GM12878 (cell line): Measurements from ENCODE around the gene EIF4EBP2. TPM values are rescaled to one million over a fixed set of nuclear protein-coding genes. Genes with fewer than 3 reads are reported as not detected.

Experiments used
- ATAC-seq: fragments of 200-7000 bp; cut with Tn5 transposase; 3 replicates; pipeline ENCODE4 v1.9.1; 2020; ENCODE audit warnings: mild to moderate bottlenecking, moderate library complexity
- BruUV-seq: library from RNA; stranded (reverse); fragments of 400-500 nt; replicated peaks from 2 replicates; lab custom pipeline; 2021; lab: Mats Ljungman, UMichigan
- CTCF ChIA-PET: fragments of 300-600 bp; sonication (Branson Sonifier 250); formaldehyde crosslinking; extraction: SDS; loops from one replicate; lab custom pipeline; 2021; ENCODE audit warnings: inconsistent platforms; lab: Yijun Ruan, JAX
- POLR2A ChIA-PET: fragments of 350-600 bp; formaldehyde crosslinking; extraction: SDS; loops from one replicate; lab custom pipeline; 2021; ENCODE audit warnings: inconsistent platforms; lab: Charles Lee
- RAD21 ChIA-PET: fragments of 300-600 bp; sonication (Branson Sonifier 250); formaldehyde crosslinking; loops from one replicate; lab custom pipeline; 2023; ENCODE audit warnings: antibody characterized with exemption; ENCODE audit not compliant: unreplicated experiment; lab: Charles Lee
- SMC1A ChIA-PET: fragments of 300-600 bp; sonication (Branson Sonifier 250); formaldehyde crosslinking; loops from one replicate; lab custom pipeline; 2023; ENCODE audit not compliant: unreplicated experiment, uncharacterized antibody; lab: Charles Lee
- DNase-seq: peaks from one replicate; pipeline ENCODE4 v3.0.0-alpha.2; 2011; ENCODE audit warnings: low read depth, low spot score
- FAIRE-seq: peaks from 3 replicates; lab custom pipeline; 2011; peaks lifted over from hg19 to GRCh38; lab: Jason Lieb, UNC
- H2AFZ ChIP-seq: 2 replicates; pipeline ENCODE4 v1.6.0; 2011; ENCODE audit warnings: low read depth, low read length, control low read depth; ENCODE audit not compliant: control insufficient read depth
- H3K27ac ChIP-seq: 2 replicates; pipeline ENCODE4 v1.5.1; 2011; ENCODE audit warnings: control low read depth; ENCODE audit not compliant: control insufficient read depth, insufficient read depth
- H3K27me3 ChIP-seq, 2 experiments: replicated peaks in 1 of 2; 2 replicates each; pipeline versions ENCODE4 v1.6.0 to v1.6.1; 2011; ENCODE audit warnings: low read length in 1 of 2; ENCODE audit not compliant: control insufficient read depth in 2 of 2, insufficient read depth in 2 of 2
- H3K36me3 ChIP-seq, 2 experiments: 2 replicates each; pipeline ENCODE4 v1.5.1; 2011; ENCODE audit warnings: low read length in 1 of 2; ENCODE audit not compliant: control insufficient read depth in 2 of 2, insufficient read depth in 2 of 2
- H3K4me1 ChIP-seq: 2 replicates; pipeline ENCODE4 v1.6.1; 2011; ENCODE audit warnings: mild to moderate bottlenecking, low read length, moderate library complexity, mixed read lengths; ENCODE audit not compliant: control insufficient read depth, insufficient read depth
- H3K4me2 ChIP-seq: 2 replicates; pipeline ENCODE4 v1.6.0; 2011; ENCODE audit warnings: control low read depth; ENCODE audit not compliant: control insufficient read depth, insufficient read depth
- H3K4me3 ChIP-seq: fragments of 200-600 bp; sonication (generic); 2 replicates; pipeline ENCODE4 v1.5.1; 2016
- H3K79me2 ChIP-seq: 2 replicates; pipeline ENCODE4 v1.6.0; 2011; ENCODE audit warnings: low read length; ENCODE audit not compliant: control insufficient read depth, insufficient read depth
- H3K9ac ChIP-seq: 2 replicates; pipeline ENCODE4 v1.8.0; 2011; ENCODE audit warnings: low read length, control low read depth, mixed read lengths; ENCODE audit not compliant: control insufficient read depth, insufficient read depth
- H3K9me3 ChIP-seq: replicated peaks from 3 replicates; pipeline ENCODE4 v1.5.1; 2011; ENCODE audit warnings: mild to moderate bottlenecking, low read length; ENCODE audit not compliant: control insufficient read depth, insufficient read depth
- H4K20me1 ChIP-seq: 2 replicates; pipeline ENCODE4 v1.6.0; 2011; ENCODE audit not compliant: control insufficient read depth, insufficient read depth
- BHLHE40 ChIP-seq, 2 experiments: fragments of 450-650 bp in 1 of 2; IDR thresholded peaks; 2 replicates each; pipeline ENCODE4 v1.6.1; 2011 to 2017; ENCODE audit warnings: low read depth in 2 of 2, borderline replicate concordance in 1 of 2, improper control_type of control experiment in 1 of 2, low read length in 1 of 2, mild to moderate bottlenecking in 1 of 2
- CEBPB ChIP-seq, 2 experiments: fragments of 150-350 bp in 1 of 2; IDR thresholded peaks; 2 replicates each; pipeline ENCODE4 v1.6.1; 2012 to 2014; ENCODE audit warnings: low read depth in 2 of 2, low read length in 2 of 2, borderline replicate concordance in 1 of 2, inconsistent platforms in 1 of 2
- NBN ChIP-seq: fragments of 450-650 bp; IDR thresholded peaks from 2 replicates; pipeline ENCODE4 v1.6.1; 2016
- NFYB ChIP-seq: IDR thresholded peaks from 2 replicates; pipeline ENCODE4 v1.6.1; 2011; ENCODE audit warnings: low read depth, mild to moderate bottlenecking, low read length, improper control_type of control experiment, moderate library complexity; ENCODE audit not compliant: insufficient read depth
- NR2C2 ChIP-seq: IDR thresholded peaks from 2 replicates; pipeline ENCODE4 v1.6.1; 2011; ENCODE audit warnings: borderline replicate concordance, low read depth; ENCODE audit not compliant: control insufficient read depth, insufficient read length
- POLR2A ChIP-seq: IDR thresholded peaks from 2 replicates; pipeline ENCODE4 v1.6.1; 2011; ENCODE audit warnings: low read depth, mild to moderate bottlenecking, low read length
- RUNX3 ChIP-seq: IDR thresholded peaks from 2 replicates; pipeline ENCODE4 v1.6.1; 2012; ENCODE audit warnings: low read length, inconsistent platforms
- SMC3 ChIP-seq: IDR thresholded peaks from 2 replicates; pipeline ENCODE4 v1.6.1; 2011; ENCODE audit warnings: low read length, improper control_type of control experiment, borderline replicate concordance
- TBL1XR1 ChIP-seq: IDR thresholded peaks from 2 replicates; pipeline ENCODE4 v1.6.1; 2012; ENCODE audit warnings: low read depth, low read length, improper control_type of control experiment
- WGBS: methylation state at CpG from one replicate; pipeline ENCODE4 v1.1.6; 2016; ENCODE audit warnings: low lambda C conversion rate; ENCODE audit not compliant: insufficient replicate concordance, insufficient coverage; ENCODE audit errors: missing lambda C conversion rate; 5-methylcytosine and 5-hydroxymethylcytosine counted together
- in situ Hi-C: fragments of 300-500 bp; cut with MboI; formaldehyde crosslinking; loops from 9 replicates; pipeline ENCODE4 v1.14.3; 2018; ENCODE audit warnings: mixed read lengths
- intact Hi-C: fragments of 100-400 bp; cut with micrococcal nuclease; formaldehyde crosslinking; loops from one replicate; pipeline ENCODE4 v1.14.2; 2022; ENCODE audit not compliant: unreplicated experiment
- polyA plus RNA-seq, 11 experiments: library from polyadenylated mRNA; depleted of rRNA in 4 of 11; unstranded in 6 of 11; stranded (reverse) in 5 of 11; fragments of >200 nt; fragmentation: Nextera tagmentation in 4 of 11; fragmentation: Illumina TruSeq in 1 of 11; extraction: Ambion mirVana in 4 of 11; extraction: Trizol in 1 of 11; gene quantifications; 1 replicate in 1 of 11; 2 replicates in 10 of 11; pipeline versions ENCODE4 v1.2.1 to v1.2.3, GENCODE V29; 2011 to 2016; ENCODE audit warnings: inconsistent platforms in 2 of 11, missing spikeins in 2 of 11, low read depth in 1 of 11
- total RNA-seq, 4 experiments: library from RNA; depleted of rRNA in 3 of 4; stranded (reverse); fragments of >200 nt in 3 of 4; fragmentation: Illumina TruSeq in 1 of 4; extraction: Trizol in 1 of 4; gene quantifications; 2 replicates each; pipeline versions ENCODE4 v1.2.1 to v1.2.3, GENCODE V29; 2013 to 2021
- TF ChIP-seq, protein P1 (sequence below): fragments of 450-650 bp; IDR thresholded peaks from 2 replicates; pipeline ENCODE4 v1.6.1; 2018; ENCODE audit warnings: borderline replicate concordance, mild to moderate bottlenecking; ENCODE audit not compliant: partially characterized antibody
- TF ChIP-seq, protein P2 (sequence below): fragments of 450-650 bp; formaldehyde crosslinking; IDR thresholded peaks from 2 replicates; pipeline ENCODE4 v1.4.0; 2022; ENCODE audit warnings: mild to moderate bottlenecking, moderate library complexity

The EIF4EBP2 gene
- total and polyA plus RNA-seq, 10 of the 15 experiments (the other 5 are each of a cell fraction or from before 2014, with no cell fraction given), result 14.4 to 51.3 (median 28.9) TPM

DNA sequence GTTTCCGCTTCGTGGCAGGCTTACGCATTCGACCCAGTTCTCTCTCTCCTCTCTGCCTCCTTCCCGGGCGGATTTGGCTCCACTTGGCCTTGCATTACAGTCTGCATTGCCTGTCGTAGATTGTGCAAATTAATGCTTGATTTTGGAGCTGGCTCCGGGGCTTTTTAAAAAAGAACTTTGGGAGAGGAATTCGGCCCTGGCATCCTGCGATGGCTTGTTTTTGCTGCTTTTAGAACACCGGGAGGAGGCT is 767 bp downstream of the EIF4EBP2 start (continued):
- TF ChIP-seq NR2C2, result no peak

DNA sequence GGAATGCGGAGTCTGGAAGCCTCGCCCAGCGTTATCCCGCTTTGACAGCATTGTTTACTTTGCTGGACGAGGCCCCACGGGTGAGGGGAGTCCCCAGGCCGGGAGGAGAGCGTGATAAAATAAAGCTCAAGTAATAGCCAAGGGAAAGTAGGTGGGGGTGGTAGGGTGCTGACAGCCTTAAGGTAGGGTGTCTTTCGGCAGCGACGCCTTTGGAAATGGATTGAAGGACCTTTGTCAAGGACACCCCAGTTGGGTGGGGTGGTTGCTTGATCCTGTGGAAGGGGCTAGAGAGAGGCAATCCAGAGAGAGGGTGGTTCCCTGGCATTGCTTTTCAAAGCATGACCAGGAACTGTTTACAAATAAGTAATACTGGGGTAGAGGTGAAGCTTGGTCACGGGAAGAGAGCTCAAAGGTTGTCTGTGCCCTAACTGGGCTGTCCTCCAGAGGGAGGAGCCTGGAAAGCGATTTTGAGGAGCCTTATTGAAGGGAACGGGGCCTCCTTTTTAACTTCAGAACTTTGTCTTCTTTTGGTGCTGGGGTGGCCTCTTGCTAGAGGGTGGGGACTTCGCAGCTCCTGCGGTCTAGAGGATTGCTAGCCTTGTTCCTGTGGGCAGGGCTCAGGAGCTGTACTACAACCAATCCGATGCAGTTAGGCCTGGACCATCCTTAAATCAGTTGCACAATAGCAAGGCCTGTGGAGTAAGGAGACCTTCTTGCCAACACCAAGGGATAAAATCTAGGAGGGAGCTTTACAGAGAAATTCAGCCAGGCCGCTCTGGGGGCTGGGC is 1.3 kb downstream of the EIF4EBP2 start:
- H4K20me1 ChIP-seq, result peaks cover 7% of the 10 kb centered on the region; the same call in 1 of the 2 replicates
- no peak for TF ChIP-seq SMC3
- peak; percentile 2; the same call in 1 of the 2 replicates for TF ChIP-seq POLR2A
- TF ChIP-seq TBL1XR1, result no peak
- TF ChIP-seq, protein P1, sequence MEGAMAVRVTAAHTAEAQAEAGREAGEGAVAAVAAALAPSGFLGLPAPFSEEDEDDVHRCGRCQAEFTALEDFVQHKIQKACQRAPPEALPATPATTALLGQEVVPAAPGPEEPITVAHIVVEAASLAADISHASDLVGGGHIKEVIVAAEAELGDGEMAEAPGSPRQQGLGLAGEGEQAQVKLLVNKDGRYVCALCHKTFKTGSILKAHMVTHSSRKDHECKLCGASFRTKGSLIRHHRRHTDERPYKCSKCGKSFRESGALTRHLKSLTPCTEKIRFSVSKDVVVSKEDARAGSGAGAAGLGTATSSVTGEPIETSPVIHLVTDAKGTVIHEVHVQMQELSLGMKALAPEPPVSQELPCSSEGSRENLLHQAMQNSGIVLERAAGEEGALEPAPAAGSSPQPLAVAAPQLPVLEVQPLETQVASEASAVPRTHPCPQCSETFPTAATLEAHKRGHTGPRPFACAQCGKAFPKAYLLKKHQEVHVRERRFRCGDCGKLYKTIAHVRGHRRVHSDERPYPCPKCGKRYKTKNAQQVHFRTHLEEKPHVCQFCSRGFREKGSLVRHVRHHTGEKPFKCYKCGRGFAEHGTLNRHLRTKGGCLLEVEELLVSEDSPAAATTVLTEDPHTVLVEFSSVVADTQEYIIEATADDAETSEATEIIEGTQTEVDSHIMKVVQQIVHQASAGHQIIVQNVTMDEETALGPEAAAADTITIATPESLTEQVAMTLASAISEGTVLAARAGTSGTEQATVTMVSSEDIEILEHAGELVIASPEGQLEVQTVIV, result no peak
- peak; percentile 57 for TF ChIP-seq RUNX3
- TF ChIP-seq NBN, result 0 out of 2 replicates have a peak, but pooled peaks have one; percentile 21
- 0 out of 2 replicates have a peak, but pooled peaks have one; percentile 54 for TF ChIP-seq NFYB
- peak in 1 of 2 experiments; percentile 41; a peak in 1 of 4 replicates for TF ChIP-seq BHLHE40 (IDR thresholded peaks at IDR 0.05; ENCODE audit: borderline replicate concordance in 1 of 2, low read depth in 2 of 2, low read length in 1 of 2)
- TF ChIP-seq, protein P2, sequence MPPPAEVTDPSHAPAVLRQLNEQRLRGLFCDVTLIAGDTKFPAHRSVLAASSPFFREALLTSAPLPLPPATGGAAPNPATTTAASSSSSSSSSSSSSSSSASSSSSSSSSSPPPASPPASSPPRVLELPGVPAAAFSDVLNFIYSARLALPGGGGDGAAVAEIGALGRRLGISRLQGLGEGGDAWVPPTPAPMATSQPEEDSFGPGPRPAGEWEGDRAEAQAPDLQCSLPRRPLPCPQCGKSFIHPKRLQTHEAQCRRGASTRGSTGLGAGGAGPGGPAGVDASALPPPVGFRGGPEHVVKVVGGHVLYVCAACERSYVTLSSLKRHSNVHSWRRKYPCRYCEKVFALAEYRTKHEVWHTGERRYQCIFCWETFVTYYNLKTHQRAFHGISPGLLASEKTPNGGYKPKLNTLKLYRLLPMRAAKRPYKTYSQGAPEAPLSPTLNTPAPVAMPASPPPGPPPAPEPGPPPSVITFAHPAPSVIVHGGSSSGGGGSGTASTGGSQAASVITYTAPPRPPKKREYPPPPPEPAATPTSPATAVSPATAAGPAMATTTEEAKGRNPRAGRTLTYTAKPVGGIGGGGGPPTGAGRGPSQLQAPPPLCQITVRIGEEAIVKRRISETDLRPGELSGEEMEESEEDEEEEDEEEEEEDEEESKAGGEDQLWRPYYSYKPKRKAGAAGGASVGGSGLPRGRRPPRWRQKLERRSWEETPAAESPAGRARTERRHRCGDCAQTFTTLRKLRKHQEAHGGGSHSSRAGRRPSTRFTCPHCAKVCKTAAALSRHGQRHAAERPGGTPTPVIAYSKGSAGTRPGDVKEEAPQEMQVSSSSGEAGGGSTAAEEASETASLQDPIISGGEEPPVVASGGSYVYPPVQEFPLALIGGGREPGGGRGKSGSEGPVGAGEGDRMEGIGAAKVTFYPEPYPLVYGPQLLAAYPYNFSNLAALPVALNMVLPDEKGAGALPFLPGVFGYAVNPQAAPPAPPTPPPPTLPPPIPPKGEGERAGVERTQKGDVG, result no peak
- TF ChIP-seq CEBPB (IDR thresholded peaks at IDR 0.05; ENCODE audit: borderline replicate concordance in 1 of 2, low read depth in 2 of 2, low read length in 2 of 2), result peak in 1 of 2 experiments; percentile 67; a peak in 2 of 4 replicates
- peaks cover 35% of the 10 kb centered on the region for H3K79me2 ChIP-seq
- RAD21 ChIA-PET, result interaction anchor here (1.0 to 3.3 kb wide), 12 partner anchors 8 to 183 kb away, joined by 3 to 12 read pairs (median 3); no protein-coding TSS in a partner anchor
- in situ Hi-C loops, result no loop called here
- ATAC-seq, result peak; percentile 77
- CTCF ChIA-PET, result interaction anchor here (0.6 to 4.0 kb wide), 18 partner anchors 9 to 898 kb away, joined by 3 to 14 read pairs (median 4); partner anchors contain the start of genes SGPL1 and TYSND1
- POLR2A ChIA-PET, result interaction anchor here (0.5 to 2.0 kb wide), 14 partner anchors 8 to 1954 kb away, joined by 3 to 9 read pairs (median 4); partner anchors contain the start of genes LRRC20, SAR1A and TYSND1
- H3K4me2 ChIP-seq, result peak overlapping the region; percentile 71
- H3K27ac ChIP-seq, result peak overlapping the region; percentile 73; the same call in 1 of the 2 replicates
- peak overlapping the region; percentile 79 for H3K4me3 ChIP-seq
- H3K36me3 ChIP-seq, result no peaks in the 10 kb centered on the region
- H3K4me1 ChIP-seq, result peaks cover 14% of the 10 kb centered on the region
- peak; percentile 57 for FAIRE-seq
- no peaks in the 10 kb centered on the region for H3K27me3 ChIP-seq
- H2AFZ ChIP-seq, result no peak overlapping the region
- TSS peak; percentile 65 for BruUV-seq
- 3% methylated on average over 18 of the region's 18 CpGs for WGBS
- H3K9ac ChIP-seq, result peak overlapping the region; percentile 54
- intact Hi-C loops, result no loop called here
- SMC1A ChIA-PET, result interaction anchor here (1.1 to 3.9 kb wide), 9 partner anchors 8 to 183 kb away, joined by 3 to 20 read pairs (median 4); no protein-coding TSS in a partner anchor
- H3K9me3 ChIP-seq, result no peaks in the 10 kb centered on the region
- DNase-seq, result no peak
